Measurements from ENCODE around the gene WIF1.

GRCh38 chr12:65125247-65125646, 4.1 kb upstream of the WIF1 start:
- TF ChIP-seq CTCF (IDR thresholded peaks at IDR 0.05) (no peak), POLR2A (IDR thresholded peaks at IDR 0.05) (no peak)
